Spinal cord (tissue), 10 donors: Measurements from ENCODE around the gene TBC1D7. TPM values are rescaled to one million over a fixed set of nuclear protein-coding genes. Genes with fewer than 3 reads are reported as not detected.

Experiments
- DNase-seq, 6 donors: peaks; one replicate each; pipeline versions ENCODE4 v3.0.0 to v3.0.0-alpha.2; 2013 to 2015; ENCODE audit warnings: low spot score in 6 of 6, low read depth in 4 of 6
- H3K27ac ChIP-seq: one replicate; pipeline ENCODE4 v1.5.1; 2013; ENCODE audit warnings: low read depth, low read length, control low read depth
- H3K27me3 ChIP-seq: one replicate; pipeline ENCODE4 v1.6.1; 2013; ENCODE audit warnings: low read length; ENCODE audit not compliant: control insufficient read depth, insufficient read depth
- H3K36me3 ChIP-seq: one replicate; pipeline ENCODE4 v1.6.1; 2013; ENCODE audit warnings: low read length; ENCODE audit not compliant: control insufficient read depth, insufficient read depth
- H3K4me1 ChIP-seq: one replicate; pipeline ENCODE4 v1.6.1; 2013; ENCODE audit warnings: low read length; ENCODE audit not compliant: control insufficient read depth, insufficient read depth
- H3K4me3 ChIP-seq: one replicate; pipeline ENCODE4 v1.5.1; 2013; ENCODE audit warnings: low read depth, low read length, control low read depth
- H3K9me3 ChIP-seq: one replicate; pipeline ENCODE4 v1.6.1; 2013; ENCODE audit warnings: low read length; ENCODE audit not compliant: control insufficient read depth, insufficient read depth
- WGBS: methylation state at CpG from one replicate; pipeline ENCODE4 v1.1.5; 2013; ENCODE audit warnings: missing lambda C conversion rate; ENCODE audit not compliant: insufficient coverage; 5-methylcytosine and 5-hydroxymethylcytosine counted together
- polyA plus RNA-seq, 2 donors: library from polyadenylated mRNA; unstranded; fragments of 120-200 nt; gene quantifications; one replicate each; pipeline ENCODE4 v1.2.1, GENCODE V29; 2013; ENCODE audit not compliant: insufficient read length in 2 of 2
- total RNA-seq, 2 donors: library from RNA; depleted of rRNA in 1 of 2; stranded (reverse); fragments of 120-200 nt in 1 of 2; fragments of >200 nt in 1 of 2; gene quantifications; one replicate each; pipeline versions ENCODE4 v1.2.3 to v1.2.4, GENCODE V29; 2013 to 2014
- donor health status: healthy.

Gene TBC1D7
- total and polyA plus RNA-seq, 4 donors, result 26.2 to 41.5 (median 31.3) TPM

GRCh38 chr6:13288481-13288880, 39.9 kb downstream of the TBC1D7 start:
- H3K36me3 ChIP-seq, result peaks cover 25% of the 10 kb centered on the region

GRCh38 chr6:13287104-13287503, 41.2 kb downstream of the TBC1D7 start:
- WGBS, result 93% methylated on average over 3 of the region's 7 CpGs
- Histone ChIP-seq H3K4me3 (no peak overlapping the region), H3K4me1 (no peaks in the 10 kb centered on the region), H3K36me3 (peaks cover 23% of the 10 kb centered on the region), H3K9me3 (peaks cover 2% of the 10 kb centered on the region), H3K27ac (no peak overlapping the region), H3K27me3 (no peaks in the 10 kb centered on the region)
- no peak for DNase-seq

More at GRCh38 chr6:13288481-13288880, 39.9 kb downstream of the TBC1D7 start:
- Histone ChIP-seq H3K4me3 (no peak overlapping the region), H3K27ac (no peak overlapping the region), H3K4me1 (no peaks in the 10 kb centered on the region), H3K9me3 (peaks cover 2% of the 10 kb centered on the region), H3K27me3 (no peaks in the 10 kb centered on the region)
- 95% methylated on average over 5 of the region's 9 CpGs for WGBS
- no peak for DNase-seq

- H3K27ac ChIP-seq, result no peak overlapping the region
- no peak for DNase-seq
- no peaks in the 10 kb centered on the region for H3K27me3 ChIP-seq
- H3K9me3 ChIP-seq, result peaks cover 2% of the 10 kb centered on the region
- no peak overlapping the region for H3K4me3 ChIP-seq
- H3K36me3 ChIP-seq, result peaks cover 26% of the 10 kb centered on the region
- WGBS, result no CpG with 5 or more reads among the region's 4 CpGs
- H3K4me1 ChIP-seq, result no peaks in the 10 kb centered on the region
Measured at GRCh38 chr6:13286181-13286580, 42.2 kb downstream of the TBC1D7 start.

GRCh38 chr6:13285705-13286104, 42.6 kb downstream of the TBC1D7 start:
- Histone ChIP-seq H3K36me3 (peaks cover 28% of the 10 kb centered on the region), H3K9me3 (peaks cover 2% of the 10 kb centered on the region), H3K27ac (no peak overlapping the region), H3K4me3 (no peak overlapping the region), H3K4me1 (no peaks in the 10 kb centered on the region), H3K27me3 (no peaks in the 10 kb centered on the region)
- no peak for DNase-seq
- no CpG with 5 or more reads among the region's 2 CpGs for WGBS

GRCh38 chr6:13284646-13285045, 43.7 kb downstream of the TBC1D7 start:
- no peaks in the 10 kb centered on the region for H3K4me1 ChIP-seq
- no peak overlapping the region for H3K4me3 ChIP-seq
- H3K27me3 ChIP-seq, result no peaks in the 10 kb centered on the region
- peaks cover 2% of the 10 kb centered on the region for H3K9me3 ChIP-seq
- 86% methylated on average over 5 of the region's 6 CpGs for WGBS
- no peak for DNase-seq
- H3K36me3 ChIP-seq, result peaks cover 30% of the 10 kb centered on the region
- no peak overlapping the region for H3K27ac ChIP-seq

GRCh38 chr6:13283331-13283730, 45.0 kb downstream of the TBC1D7 start:
- Histone ChIP-seq H3K4me1 (peaks cover 3% of the 10 kb centered on the region), H3K27me3 (no peaks in the 10 kb centered on the region), H3K9me3 (peaks cover 2% of the 10 kb centered on the region), H3K27ac (no peak overlapping the region), H3K36me3 (peaks cover 21% of the 10 kb centered on the region), H3K4me3 (no peak overlapping the region)
- WGBS, result 91% methylated on average over 13 of the region's 14 CpGs
- DNase-seq, result no peak

- H3K4me1 ChIP-seq, result peaks cover 3% of the 10 kb centered on the region
- 83% methylated on average over 2 of the region's 8 CpGs for WGBS
- DNase-seq, result no peak
- H3K9me3 ChIP-seq, result peaks cover 2% of the 10 kb centered on the region
- H3K27ac ChIP-seq, result no peak overlapping the region
- H3K27me3 ChIP-seq, result no peaks in the 10 kb centered on the region
- H3K36me3 ChIP-seq, result peaks cover 27% of the 10 kb centered on the region
- no peak overlapping the region for H3K4me3 ChIP-seq
Measured at GRCh38 chr6:13282393-13283069, 45.8 kb downstream of the TBC1D7 start.

GRCh38 chr6:13281686-13282085, 46.7 kb downstream of the TBC1D7 start:
- Histone ChIP-seq H3K27me3 (no peaks in the 10 kb centered on the region), H3K36me3 (peaks cover 23% of the 10 kb centered on the region), H3K27ac (no peak overlapping the region), H3K9me3 (peaks cover 1% of the 10 kb centered on the region), H3K4me1 (peaks cover 3% of the 10 kb centered on the region), H3K4me3 (no peak overlapping the region)
- no peak for DNase-seq
- 48% methylated on average over 8 of the region's 9 CpGs for WGBS

- H3K36me3 ChIP-seq, result peaks cover 24% of the 10 kb centered on the region
- no peaks in the 10 kb centered on the region for H3K9me3 ChIP-seq
- peaks cover 3% of the 10 kb centered on the region for H3K4me1 ChIP-seq
- H3K4me3 ChIP-seq, result no peak overlapping the region
- no peaks in the 10 kb centered on the region for H3K27me3 ChIP-seq
- no peak overlapping the region for H3K27ac ChIP-seq
- DNase-seq, result no peak
- WGBS, result 60% methylated on average over 1 of the region's 4 CpGs
Measured at GRCh38 chr6:13280254-13280653, 48.1 kb downstream of the TBC1D7 start.

- Histone ChIP-seq H3K36me3 (peaks cover 24% of the 10 kb centered on the region), H3K4me1 (peaks cover 4% of the 10 kb centered on the region), H3K27ac (no peak overlapping the region), H3K27me3 (no peaks in the 10 kb centered on the region), H3K9me3 (no peaks in the 10 kb centered on the region), H3K4me3 (no peak overlapping the region)
- no peak for DNase-seq
- WGBS, result no CpG with 5 or more reads among the region's 4 CpGs
Measured at GRCh38 chr6:13278991-13279390, 49.3 kb downstream of the TBC1D7 start.
